ENCODE data around the gene ANKRD10. TPM values are rescaled to one million over a fixed set of nuclear protein-coding genes. Genes with fewer than 3 reads are reported as not detected.

The ANKRD10 gene
- total and polyA plus RNA-seq, 10 of the 15 experiments (the other 5 are each of a cell fraction or from before 2014, with no cell fraction given), result 47.1 to 199 (median 97.2) TPM

DNA sequence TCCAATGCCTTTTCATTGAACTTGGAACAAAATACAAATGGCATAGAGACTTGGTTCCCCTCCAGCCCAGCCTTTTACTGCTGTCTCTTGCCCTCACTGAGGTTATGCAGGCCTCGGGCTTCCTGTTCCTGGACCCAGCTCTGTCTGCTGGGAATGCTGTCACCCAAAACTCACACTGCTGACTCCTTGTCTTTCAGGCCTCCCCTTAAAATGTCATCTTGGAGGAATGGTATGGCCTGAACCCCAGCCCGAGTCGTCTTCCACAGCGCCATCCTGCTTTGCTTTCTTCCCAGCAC is 9.7 kb upstream of the ANKRD10 start:
- no peak overlapping the region for H3K27ac ChIP-seq (ENCODE audit: control insufficient read depth, insufficient read depth)
- ChIA-PET RAD21 (ENCODE audit: unreplicated experiment) (interaction anchor here (2.0 kb wide), 1 partner anchor 9 kb away, joined by 5 read pairs; the partner anchor contains the start of gene ANKRD10), POLR2A (interaction anchor here (0.8 to 1.1 kb wide), 2 partner anchors 9 to 11 kb away, joined by 3 to 10 read pairs; partner anchors contain the start of gene ANKRD10), CTCF (interaction anchor here (1.1 to 1.4 kb wide), 3 partner anchors 9 to 17 kb away, joined by 3 to 5 read pairs (median 4); partner anchors contain the start of gene ANKRD10), SMC1A (ENCODE audit: uncharacterized antibody, unreplicated experiment) (interaction anchor here (1.2 to 2.0 kb wide), 3 partner anchors 17 to 469 kb away, joined by 3 to 7 read pairs (median 3); no protein-coding TSS in a partner anchor)
- no TSS peak for BruUV-seq (replicated peaks)
- no peaks in the 10 kb centered on the region for H3K79me2 ChIP-seq (ENCODE audit: control insufficient read depth, insufficient read depth, low read length)
- H3K9ac ChIP-seq (ENCODE audit: control insufficient read depth, insufficient read depth, low read length), result no peak overlapping the region
- no peak overlapping the region for H2AFZ ChIP-seq (ENCODE audit: control insufficient read depth, low read depth, low read length)
- no peak overlapping the region for H3K4me3 ChIP-seq
- FAIRE-seq (no peak), DNase-seq (ENCODE audit: low read depth, low spot score) (no peak), ATAC-seq (no peak)
- peaks cover 21% of the 10 kb centered on the region for H3K4me1 ChIP-seq (ENCODE audit: control insufficient read depth, insufficient read depth, low read length)
- intact Hi-C loops (cut with micrococcal nuclease; ENCODE audit: unreplicated experiment), result no loop called here
- no peaks in the 10 kb centered on the region; the same call in 2 of the 3 replicates for H3K9me3 ChIP-seq (replicated peaks; ENCODE audit: control insufficient read depth, insufficient read depth, low read length)
- H3K4me2 ChIP-seq (ENCODE audit: control insufficient read depth, insufficient read depth), result no peak overlapping the region
- H3K36me3 ChIP-seq (ENCODE audit: control insufficient read depth in 2 of 2, insufficient read depth in 2 of 2, low read length in 1 of 2), result no peaks in the 10 kb centered on the region
- 79% methylated on average over 4 of the region's 4 CpGs for WGBS (ENCODE audit: insufficient coverage, insufficient replicate concordance, low lambda C conversion rate, missing lambda C conversion rate)
- no peaks in the 10 kb centered on the region for H4K20me1 ChIP-seq (ENCODE audit: control insufficient read depth, insufficient read depth)
- no peaks in the 10 kb centered on the region for H3K27me3 ChIP-seq (replicated peaks in 1 of 2; ENCODE audit: control insufficient read depth in 2 of 2, insufficient read depth in 2 of 2, low read length in 1 of 2)
- TF ChIP-seq NR2C2 (IDR thresholded peaks at IDR 0.05; ENCODE audit: borderline replicate concordance, control insufficient read depth, insufficient read length, low read depth) (no peak), MTA3 (IDR thresholded peaks at IDR 0.05; ENCODE audit: borderline replicate concordance, low read length) (no peak), SMAD5 (IDR thresholded peaks at IDR 0.05; ENCODE audit: low read depth) (no peak)
- TF ChIP-seq, protein P1, sequence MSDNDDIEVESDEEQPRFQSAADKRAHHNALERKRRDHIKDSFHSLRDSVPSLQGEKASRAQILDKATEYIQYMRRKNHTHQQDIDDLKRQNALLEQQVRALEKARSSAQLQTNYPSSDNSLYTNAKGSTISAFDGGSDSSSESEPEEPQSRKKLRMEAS (IDR thresholded peaks at IDR 0.05; ENCODE audit: low read depth, low read length), result no peak
- in situ Hi-C loops (cut with MboI), result loop anchor here (5.0 kb wide), 1 partner anchor 123 kb away; no protein-coding TSS in a partner anchor

DNA sequence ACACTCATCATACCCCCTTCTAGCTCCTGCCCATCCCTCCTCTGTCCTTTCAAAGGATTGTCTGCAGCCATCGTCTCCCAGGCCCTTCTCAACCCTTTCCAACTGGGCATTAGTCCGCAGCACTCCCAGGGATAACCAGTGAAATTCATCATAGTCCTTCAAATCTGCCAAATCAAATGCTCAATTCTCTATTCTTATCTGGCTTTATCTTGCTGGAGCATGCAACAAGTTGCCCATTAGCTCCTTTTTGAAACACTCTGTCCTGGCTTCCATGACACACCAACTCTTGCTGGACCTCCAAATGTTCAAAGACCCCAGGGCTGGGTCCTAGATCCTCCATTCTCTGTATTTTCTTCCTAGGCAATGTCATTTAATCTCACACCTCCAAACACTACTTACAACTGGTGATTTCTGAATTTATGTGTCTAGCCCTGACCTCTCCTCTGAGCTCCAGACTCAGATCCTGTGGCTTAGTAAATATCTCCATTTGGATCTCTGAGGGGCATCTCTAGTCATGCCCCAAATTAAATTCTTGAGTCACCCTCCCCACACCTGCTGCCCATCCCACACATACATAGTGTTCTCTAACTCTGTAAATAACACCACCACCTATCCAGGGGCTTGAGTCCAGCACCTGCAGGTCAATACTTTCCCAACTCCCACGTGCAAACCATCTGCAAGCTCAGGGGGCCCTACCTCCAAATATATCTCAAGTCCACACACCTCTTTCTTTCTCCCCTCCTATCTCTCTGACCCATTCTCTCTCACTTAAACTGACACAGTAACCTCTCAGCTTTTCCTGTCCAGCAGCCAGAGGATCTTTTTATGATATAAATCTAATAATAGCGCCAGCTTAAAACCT is 9.1 kb upstream of the ANKRD10 start:
- Histone ChIP-seq H3K9ac (ENCODE audit: control insufficient read depth, insufficient read depth, low read length) (no peak overlapping the region), H3K27me3 (replicated peaks in 1 of 2; ENCODE audit: control insufficient read depth in 2 of 2, insufficient read depth in 2 of 2, low read length in 1 of 2) (no peaks in the 10 kb centered on the region), H4K20me1 (ENCODE audit: control insufficient read depth, insufficient read depth) (no peaks in the 10 kb centered on the region), H3K4me2 (ENCODE audit: control insufficient read depth, insufficient read depth) (no peak overlapping the region), H3K4me3 (no peak overlapping the region), H2AFZ (ENCODE audit: control insufficient read depth, low read depth, low read length) (no peak overlapping the region), H3K9me3 (replicated peaks; ENCODE audit: control insufficient read depth, insufficient read depth, low read length) (no peaks in the 10 kb centered on the region), H3K27ac (ENCODE audit: control insufficient read depth, insufficient read depth) (no peak overlapping the region), H3K79me2 (ENCODE audit: control insufficient read depth, insufficient read depth, low read length) (no peaks in the 10 kb centered on the region), H3K4me1 (ENCODE audit: control insufficient read depth, insufficient read depth, low read length) (peaks cover 21% of the 10 kb centered on the region), H3K36me3 (ENCODE audit: control insufficient read depth in 2 of 2, insufficient read depth in 2 of 2, low read length in 1 of 2) (no peaks in the 10 kb centered on the region)
- CTCF ChIA-PET, result interaction anchor here (1.3 to 1.4 kb wide), 4 partner anchors 9 to 123 kb away, joined by 3 to 5 read pairs (median 4); partner anchors contain the start of gene ANKRD10
- in situ Hi-C loops (cut with MboI) (loop anchor here (5.0 kb wide), 1 partner anchor 123 kb away; no protein-coding TSS in a partner anchor), intact Hi-C loops (cut with micrococcal nuclease; ENCODE audit: unreplicated experiment) (no loop called here)
- no TSS peak for BruUV-seq (replicated peaks)
- no peak for DNase-seq (ENCODE audit: low read depth, low spot score)
- no peak for FAIRE-seq
- SMC1A ChIA-PET (ENCODE audit: uncharacterized antibody, unreplicated experiment), result interaction anchor here (1.2 to 2.0 kb wide), 3 partner anchors 18 to 469 kb away, joined by 3 to 7 read pairs (median 3); no protein-coding TSS in a partner anchor
- no peak for ATAC-seq
- POLR2A ChIA-PET, result interaction anchor here (0.8 to 1.1 kb wide), 2 partner anchors 9 to 10 kb away, joined by 3 to 10 read pairs; partner anchors contain the start of gene ANKRD10
- RAD21 ChIA-PET (ENCODE audit: unreplicated experiment), result interaction anchor here (1.0 to 2.0 kb wide), 3 partner anchors 9 to 124 kb away, joined by 3 to 9 read pairs (median 5); partner anchors contain the start of gene ANKRD10
- WGBS (ENCODE audit: insufficient coverage, insufficient replicate concordance, low lambda C conversion rate, missing lambda C conversion rate), result 53% methylated on average over 4 of the region's 4 CpGs
- TF ChIP-seq PAX8 (IDR thresholded peaks at IDR 0.05) (no peak), RBBP5 (conservative IDR thresholded peaks at IDR 0.05) (no peak), NFYA (IDR thresholded peaks at IDR 0.05; ENCODE audit: borderline replicate concordance, low read depth, low read length) (no peak), NBN (IDR thresholded peaks at IDR 0.05) (no peak), BMI1 (IDR thresholded peaks at IDR 0.05; ENCODE audit: borderline replicate concordance) (no peak), KLF5 (IDR thresholded peaks at IDR 0.05; ENCODE audit: partially characterized antibody) (no peak)
